SK-N-SH (cell line): ENCODE results near the gene GSTM4. TPM values are rescaled to one million over a fixed set of nuclear protein-coding genes. Genes with fewer than 3 reads are reported as not detected.

Source experiments
- CTCF ChIA-PET: fragments of 300-600, 350-600 bp; formaldehyde crosslinking; extraction: SDS; loops from one replicate; lab custom pipeline; 2021; lab: Yijun Ruan, JAX
- POLR2A ChIA-PET: fragments of 350-600 bp; sonication (Branson Sonifier 250); formaldehyde crosslinking; extraction: SDS; loops from one replicate; lab custom pipeline; 2020; ENCODE audit warnings: antibody characterized with exemption, inconsistent platforms; lab: Yijun Ruan, JAX
- DNase-seq: peaks from one replicate; pipeline ENCODE4 v3.0.0; 2012
- H2AFZ ChIP-seq: fragments of 200-600 bp; sonication (generic); 2 replicates; pipeline ENCODE4 v1.8.1; 2016; ENCODE audit warnings: antibody characterized with exemption, mild to moderate bottlenecking, low read depth
- H3F3A ChIP-seq: fragments of 200-600 bp; sonication (generic); replicated peaks from 2 replicates; pipeline ENCODE3; 2016; ENCODE audit warnings: antibody characterized with exemption, mild to moderate bottlenecking; ENCODE audit not compliant: insufficient read depth
- H3K27ac ChIP-seq, 2 experiments: fragments of 200-500 bp in 1 of 2; fragments of 200-600 bp in 1 of 2; sonication (Bioruptor generic) in 1 of 2; sonication (generic), shearing (Covaris generic) in 1 of 2; 2 replicates each; pipeline versions ENCODE4 v1.5.1 to v1.6.1; 2014 to 2016; ENCODE audit warnings: low read depth in 2 of 2, inconsistent platforms in 1 of 2, low read length in 1 of 2, mild to moderate bottlenecking in 1 of 2, mixed read lengths in 1 of 2
- H3K27me3 ChIP-seq: fragments of 200-600 bp; sonication (generic), shearing (Covaris generic); 2 replicates; pipeline ENCODE4 v1.6.1; 2016; ENCODE audit warnings: mixed run types; ENCODE audit not compliant: insufficient read depth
- H3K36me3 ChIP-seq, 2 experiments: fragments of 200-500 bp in 1 of 2; fragments of 200-600 bp in 1 of 2; sonication (Bioruptor generic) in 1 of 2; sonication (generic) in 1 of 2; replicated peaks in 1 of 2; 2 replicates each; pipeline versions ENCODE3 to v1.5.1; 2014 to 2016; ENCODE audit warnings: low read length in 1 of 2, mild to moderate bottlenecking in 1 of 2; ENCODE audit not compliant: insufficient read depth in 2 of 2, control insufficient read depth in 1 of 2
- H3K4me1 ChIP-seq, 2 experiments: fragments of 200-500 bp in 1 of 2; fragments of 200-600 bp in 1 of 2; sonication (Bioruptor generic) in 1 of 2; sonication (generic), shearing (Covaris generic) in 1 of 2; 2 replicates each; pipeline versions ENCODE4 v1.5.1 to v1.6.1; 2014 to 2016; ENCODE audit warnings: low read depth in 1 of 2, low read length in 1 of 2, mixed run types in 1 of 2; ENCODE audit not compliant: insufficient read depth in 2 of 2, control insufficient read depth in 1 of 2
- H3K4me2 ChIP-seq: fragments of 200-600 bp; sonication (generic), shearing (Covaris generic); 2 replicates; pipeline ENCODE4 v1.6.1; 2017; ENCODE audit warnings: mixed run types
- H3K4me3 ChIP-seq, 2 experiments: fragments of 200-500 bp in 1 of 2; fragments of 200-600 bp in 1 of 2; sonication (Bioruptor generic) in 1 of 2; sonication (generic), shearing (Covaris generic) in 1 of 2; 2 replicates each; pipeline versions ENCODE4 v1.5.1 to v1.8.1; 2014 to 2016; ENCODE audit warnings: low read depth in 2 of 2, inconsistent platforms in 1 of 2, low read length in 1 of 2, mild to moderate bottlenecking in 1 of 2, mixed read lengths in 1 of 2, moderate library complexity in 1 of 2
- H3K79me2 ChIP-seq: fragments of 200-600 bp; sonication (generic); 2 replicates; pipeline ENCODE4 v1.8.1; 2017; ENCODE audit warnings: mild to moderate bottlenecking; ENCODE audit not compliant: insufficient read depth
- H3K9ac ChIP-seq: fragments of 200-600 bp; sonication (generic); 2 replicates; pipeline ENCODE4 v1.6.1; 2017; ENCODE audit warnings: mixed run types
- H3K9me2 ChIP-seq: fragments of 200-600 bp; sonication (generic); 2 replicates; pipeline ENCODE4 v1.6.1; 2017; ENCODE audit warnings: mixed run types
- H3K9me3 ChIP-seq: fragments of 200-600 bp; sonication (generic); 2 replicates; pipeline ENCODE4 v1.6.1; 2017; ENCODE audit warnings: mixed run types, mild to moderate bottlenecking, moderate library complexity
- H4K20me1 ChIP-seq: fragments of 200-600 bp; sonication (generic); 2 replicates; pipeline ENCODE4 v1.6.1; 2017; ENCODE audit warnings: mild to moderate bottlenecking, mixed run types; ENCODE audit not compliant: insufficient read depth
- CHD2 ChIP-seq: fragments of 150-350 bp; IDR thresholded peaks from 2 replicates; pipeline ENCODE4 v1.6.1; 2018; ENCODE audit warnings: low read length; ENCODE audit not compliant: partially characterized antibody
- ELF1 ChIP-seq: IDR thresholded peaks from 2 replicates; pipeline ENCODE4 v1.4.0; 2012
- FOSL2 ChIP-seq: IDR thresholded peaks from 2 replicates; pipeline ENCODE4 v1.4.0; 2012; ENCODE audit warnings: low read depth, mild to moderate bottlenecking, moderate library complexity, borderline replicate concordance
- FOXJ3 ChIP-seq: sonication (generic); formaldehyde crosslinking; IDR thresholded peaks from 2 replicates; pipeline ENCODE4 v1.5.1; 2020; ENCODE audit warnings: mild to moderate bottlenecking, missing genetic modification reagents
- FOXM1 ChIP-seq: IDR thresholded peaks from 2 replicates; pipeline ENCODE4 v1.4.0; 2012; ENCODE audit warnings: low read depth, mild to moderate bottlenecking
- GABPA ChIP-seq: IDR thresholded peaks from 2 replicates; pipeline ENCODE4 v1.4.0; 2012; ENCODE audit warnings: low read depth, mild to moderate bottlenecking
- JUND ChIP-seq: IDR thresholded peaks from 2 replicates; pipeline ENCODE4 v1.4.0; 2012
- MEF2A ChIP-seq: IDR thresholded peaks from 2 replicates; pipeline ENCODE4 v1.4.0; 2012; ENCODE audit warnings: low read depth, borderline replicate concordance
- MXI1 ChIP-seq: IDR thresholded peaks from 2 replicates; pipeline ENCODE4 v1.6.1; 2012; ENCODE audit warnings: mild to moderate bottlenecking, low read depth, low read length, improper control_type of control experiment
- NFIC ChIP-seq: IDR thresholded peaks from 2 replicates; pipeline ENCODE4 v1.4.0; 2012; ENCODE audit warnings: borderline replicate concordance
- NRF1 ChIP-seq: IDR thresholded peaks from 2 replicates; pipeline ENCODE4 v1.6.1; 2012; ENCODE audit warnings: low read depth, mild to moderate bottlenecking, low read length
- RCOR1 ChIP-seq: fragments of 150-350 bp; IDR thresholded peaks from 2 replicates; pipeline ENCODE4 v1.6.1; 2017; ENCODE audit warnings: antibody characterized with exemption, low read length
- SIN3A ChIP-seq: IDR thresholded peaks from 2 replicates; pipeline ENCODE4 v1.6.1; 2012; ENCODE audit warnings: low read depth, mild to moderate bottlenecking, low read length, moderate library complexity, borderline replicate concordance
- SMC3 ChIP-seq: IDR thresholded peaks from 2 replicates; pipeline ENCODE4 v1.6.1; 2012; ENCODE audit warnings: low read depth, low read length, improper control_type of control experiment
- TCF12 ChIP-seq: IDR thresholded peaks from 2 replicates; pipeline ENCODE4 v1.4.0; 2012
- TEAD4 ChIP-seq: IDR thresholded peaks from 2 replicates; pipeline ENCODE4 v1.4.0; 2012; ENCODE audit warnings: mild to moderate bottlenecking, borderline replicate concordance; ENCODE audit not compliant: insufficient read depth
- YY1 ChIP-seq: IDR thresholded peaks from 2 replicates; pipeline ENCODE4 v1.4.0; 2012; ENCODE audit warnings: low read depth, mild to moderate bottlenecking
- ZBTB33 ChIP-seq: IDR thresholded peaks from 2 replicates; pipeline ENCODE4 v1.4.0; 2012; ENCODE audit warnings: low read depth, borderline replicate concordance
- WGBS: methylation state at CpG from one replicate; pipeline ENCODE4 v1.1.6; 2017; ENCODE audit warnings: low lambda C conversion rate; 5-methylcytosine and 5-hydroxymethylcytosine counted together
- polyA plus RNA-seq, 3 experiments: library from polyadenylated mRNA; depleted of rRNA; stranded (reverse); fragments of >200 nt; gene quantifications; 2 replicates each; pipeline ENCODE4 v1.2.3, GENCODE V29; 2012
- TF ChIP-seq, protein P1 (sequence below): IDR thresholded peaks from 2 replicates; pipeline ENCODE4 v1.4.0; 2012; ENCODE audit warnings: low read depth

GSTM4 gene
- polyA plus RNA-seq, 1 of the 3 experiments (the other 2 are of a cell fraction), result 34.2 TPM

DNA sequence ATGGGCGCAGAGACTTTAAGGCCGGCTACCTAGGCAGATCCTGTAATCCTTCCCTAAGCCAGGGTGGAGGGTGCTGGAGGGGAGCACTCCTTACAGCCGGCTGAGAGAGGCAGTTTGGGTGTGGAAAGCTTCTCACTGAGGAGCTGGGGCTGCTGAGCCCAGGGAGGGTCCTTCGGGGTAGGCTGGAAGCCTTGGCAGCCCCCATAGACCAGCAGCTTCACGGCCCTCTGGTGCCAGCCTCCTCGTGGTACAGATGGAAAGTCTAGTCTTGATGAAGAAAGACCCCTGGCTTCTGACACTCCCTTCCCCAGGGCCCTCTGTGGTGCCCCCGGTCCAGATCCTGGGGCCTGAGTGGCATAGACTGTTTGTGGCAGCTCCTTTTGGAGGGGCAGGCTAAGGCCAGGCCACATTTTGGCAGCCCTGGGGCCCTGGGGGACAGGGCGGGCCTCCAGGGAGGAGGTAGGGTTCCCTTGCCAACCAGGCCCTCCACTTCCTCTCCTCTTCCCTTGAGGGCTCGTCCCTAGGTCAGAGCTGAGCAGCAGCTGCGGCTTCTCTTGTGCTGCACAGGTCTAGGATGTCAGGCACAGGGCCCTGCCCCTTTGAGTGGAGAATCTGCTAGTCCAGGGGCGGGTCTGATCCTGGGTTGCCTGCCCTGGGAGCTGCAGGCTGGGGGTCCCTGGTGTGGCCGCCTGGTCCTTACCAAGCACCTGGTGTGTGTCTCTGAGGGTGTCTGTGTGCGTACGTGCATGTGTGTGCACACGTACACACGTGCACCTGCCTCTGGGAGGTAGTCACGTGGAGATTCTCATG is 31.5 kb upstream of the GSTM4 start:
- Histone ChIP-seq H3K79me2 (peaks cover 54% of the 10 kb centered on the region), H3F3A (no peaks in the 10 kb centered on the region), H3K9ac (no peak overlapping the region), H3K36me3 (peaks cover 0 to 31% of the 10 kb centered on the region in 2 experiments), H2AFZ (no peak overlapping the region), H3K27me3 (no peaks in the 10 kb centered on the region), H4K20me1 (peaks cover 55% of the 10 kb centered on the region), H3K4me2 (no peak overlapping the region), H3K27ac (peak overlapping the region in 1 of 2 experiments; percentile 71; a peak in 2 of 4 replicates), H3K4me3 (no peak overlapping the region; a peak in 1 of 4 replicates), H3K9me3 (no peaks in the 10 kb centered on the region), H3K9me2 (no peaks in the 10 kb centered on the region), H3K4me1 (peaks cover 5 to 39% of the 10 kb centered on the region in 2 experiments; a peak in 2 of 4 replicates)
- DNase-seq, result peak; percentile 39
- no peak for TF ChIP-seq TEAD4
- no peak for TF ChIP-seq SIN3A
- TF ChIP-seq FOXM1, result no peak
- TF ChIP-seq SMC3, result no peak
- TF ChIP-seq TCF12, result no peak
- no peak for TF ChIP-seq MXI1
- no peak for TF ChIP-seq YY1
- TF ChIP-seq NRF1, result no peak
- no peak for TF ChIP-seq MEF2A
- no peak for TF ChIP-seq FOXJ3
- no peak for TF ChIP-seq GABPA
- no peak for TF ChIP-seq JUND
- no peak for TF ChIP-seq RCOR1
- WGBS, result 93% methylated on average over 9 of the region's 17 CpGs
- CTCF ChIA-PET, result interaction anchor here (1.0 to 11.9 kb wide), 7 partner anchors 16 to 149 kb away, joined by 3 to 114 read pairs (median 4); no protein-coding TSS in a partner anchor
- POLR2A ChIA-PET, result interaction anchor here (1.3 to 2.9 kb wide), 2 partner anchors 14 to 76 kb away, joined by 7 to 16 read pairs; partner anchors contain the start of gene GNAI3

DNA sequence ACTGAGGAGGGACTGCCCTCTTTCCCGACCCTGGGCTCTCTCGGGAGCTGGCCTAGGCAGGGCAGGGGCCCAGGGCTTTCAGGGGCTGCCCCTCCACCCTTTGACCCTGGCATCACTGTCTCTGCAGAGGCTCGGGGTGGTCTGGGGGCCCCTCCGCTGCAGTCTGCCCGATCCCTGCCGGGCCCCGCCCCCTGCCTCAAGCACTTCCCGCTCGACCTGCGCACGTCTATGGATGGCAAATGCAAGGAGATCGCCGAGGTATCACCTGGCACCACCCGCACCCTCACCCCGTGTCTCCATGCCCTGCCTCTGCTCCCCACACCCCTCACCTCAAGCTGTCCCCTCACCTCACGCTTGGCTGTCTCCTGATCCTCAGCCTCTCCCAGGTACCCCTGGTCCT is 30.7 kb upstream of the GSTM4 start:
- Histone ChIP-seq H3K9me2 (no peaks in the 10 kb centered on the region), H3K4me2 (no peak overlapping the region), H3K9me3 (no peaks in the 10 kb centered on the region), H2AFZ (no peak overlapping the region), H3K9ac (no peak overlapping the region), H3K27me3 (no peaks in the 10 kb centered on the region), H4K20me1 (peaks cover 55% of the 10 kb centered on the region), H3K79me2 (peaks cover 49% of the 10 kb centered on the region), H3K4me1 (peaks cover 4 to 42% of the 10 kb centered on the region in 2 experiments; a peak in 1 of 4 replicates), H3K27ac (no peak overlapping the region; a peak in 1 of 4 replicates), H3K4me3 (no peak overlapping the region), H3F3A (no peaks in the 10 kb centered on the region), H3K36me3 (peaks cover 0 to 37% of the 10 kb centered on the region in 2 experiments)
- ChIA-PET POLR2A (interaction anchor here (2.9 kb wide), 1 partner anchor 77 kb away, joined by 16 read pairs; the partner anchor contains the start of gene GNAI3), CTCF (interaction anchor here (1.0 to 11.9 kb wide), 7 partner anchors 15 to 93 kb away, joined by 3 to 114 read pairs (median 4); no protein-coding TSS in a partner anchor)
- TF ChIP-seq, protein P1, sequence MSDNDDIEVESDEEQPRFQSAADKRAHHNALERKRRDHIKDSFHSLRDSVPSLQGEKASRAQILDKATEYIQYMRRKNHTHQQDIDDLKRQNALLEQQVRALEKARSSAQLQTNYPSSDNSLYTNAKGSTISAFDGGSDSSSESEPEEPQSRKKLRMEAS, result no peak
- TF ChIP-seq TCF12, result no peak
- TF ChIP-seq FOSL2, result no peak
- TF ChIP-seq TEAD4, result no peak
- no peak for TF ChIP-seq NFIC
- TF ChIP-seq FOXJ3, result no peak
- TF ChIP-seq NRF1, result no peak
- TF ChIP-seq ZBTB33, result no peak
- TF ChIP-seq CHD2, result no peak
- no peak for TF ChIP-seq ELF1
- DNase-seq, result peak; percentile 21
- 90% methylated on average over 16 of the region's 16 CpGs for WGBS
